IMR-90 (cell line): ENCODE data around the gene APMAP. TPM values are rescaled to one million over a fixed set of nuclear protein-coding genes. Genes with fewer than 3 reads are reported as not detected.

ENCODE experiments used
- ATAC-seq: fragments of 200-7000 bp; cut with Tn5 transposase; 2 replicates; pipeline ENCODE4 v1.9.1; 2020; ENCODE audit warnings: low read depth, mild to moderate bottlenecking, moderate library complexity
- BruUV-seq: library from RNA; stranded (reverse); fragments of 400-500 nt; replicated peaks from 2 replicates; lab custom pipeline; 2021; lab: Mats Ljungman, UMichigan
- CTCF ChIA-PET: fragments of 300-600 bp; formaldehyde crosslinking; extraction: SDS; loops from one replicate; lab custom pipeline; 2021; ENCODE audit warnings: antibody characterized with exemption; lab: Yijun Ruan, JAX
- POLR2A ChIA-PET: fragments of 300-600 bp; sonication (Branson Sonifier 250); formaldehyde crosslinking; loops from one replicate; lab custom pipeline; 2022; ENCODE audit warnings: antibody characterized with exemption; ENCODE audit not compliant: unreplicated experiment; lab: Charles Lee
- DNase-seq: peaks from one replicate; pipeline ENCODE4 v3.0.0; 2013
- H2AFZ ChIP-seq: replicated peaks from 2 replicates; pipeline ENCODE3; 2013; ENCODE audit warnings: low read length, mild to moderate bottlenecking; ENCODE audit not compliant: poor library complexity
- H2AK5ac ChIP-seq: 2 replicates; pipeline ENCODE4 v1.6.1; 2013; ENCODE audit warnings: low read depth, low read length, inconsistent platforms
- H2AK9ac ChIP-seq: replicated peaks from 2 replicates; pipeline ENCODE3; 2013; ENCODE audit warnings: mild to moderate bottlenecking, low read depth, low read length, moderate library complexity; ENCODE audit not compliant: poor library complexity
- H2BK120ac ChIP-seq: 2 replicates; pipeline ENCODE4 v1.6.1; 2013; ENCODE audit warnings: low read depth, low read length, inconsistent platforms
- H2BK15ac ChIP-seq: 3 replicates; pipeline ENCODE4 v1.6.1; 2013; ENCODE audit warnings: low read depth, low read length, inconsistent platforms
- H2BK20ac ChIP-seq: 2 replicates; pipeline ENCODE4 v1.6.1; 2013; ENCODE audit warnings: low read depth, mild to moderate bottlenecking, inconsistent platforms, low read length, moderate library complexity
- H2BK5ac ChIP-seq: 2 replicates; pipeline ENCODE4 v1.6.1; 2013; ENCODE audit warnings: mild to moderate bottlenecking, low read depth, low read length, inconsistent platforms; ENCODE audit not compliant: poor library complexity, severe bottlenecking
- H3K14ac ChIP-seq: replicated peaks from 2 replicates; pipeline ENCODE4 v1.6.1; 2013; ENCODE audit warnings: low read depth, low read length, inconsistent platforms
- H3K18ac ChIP-seq: 2 replicates; pipeline ENCODE4 v1.6.1; 2013; ENCODE audit warnings: low read depth, low read length, control low read depth
- H3K23ac ChIP-seq: 2 replicates; pipeline ENCODE4 v1.6.1; 2013; ENCODE audit warnings: low read depth, low read length, inconsistent platforms
- H3K27ac ChIP-seq: 2 replicates; pipeline ENCODE4 v1.5.1; 2013; ENCODE audit warnings: mild to moderate bottlenecking, control low read depth, low read length; ENCODE audit not compliant: insufficient read depth
- H3K27me3 ChIP-seq: 2 replicates; pipeline ENCODE4 v1.6.1; 2013; ENCODE audit warnings: low read length; ENCODE audit not compliant: control insufficient read depth, insufficient read depth
- H3K36me3 ChIP-seq: 2 replicates; pipeline ENCODE4 v1.6.1; 2013; ENCODE audit warnings: low read length, mixed read lengths; ENCODE audit not compliant: control insufficient read depth, insufficient read depth
- H3K4ac ChIP-seq: 2 replicates; pipeline ENCODE4 v1.6.1; 2013; ENCODE audit warnings: low read depth, low read length, inconsistent platforms
- H3K4me1 ChIP-seq: 2 replicates; pipeline ENCODE4 v1.6.1; 2013; ENCODE audit warnings: low read length, mixed read lengths; ENCODE audit not compliant: control insufficient read depth, insufficient read depth
- H3K4me2 ChIP-seq: 2 replicates; pipeline ENCODE4 v1.6.1; 2013; ENCODE audit warnings: low read depth, mild to moderate bottlenecking, control low read depth, low read length, moderate library complexity
- H3K4me3 ChIP-seq: 2 replicates; pipeline ENCODE4 v1.5.1; 2013; ENCODE audit warnings: low read depth, mild to moderate bottlenecking, control low read depth, low read length, moderate library complexity; ENCODE audit not compliant: insufficient read depth
- H3K56ac ChIP-seq: 2 replicates; pipeline ENCODE4 v1.6.1; 2013; ENCODE audit warnings: low read length, inconsistent platforms; ENCODE audit not compliant: insufficient read depth; ENCODE audit errors: extremely low read depth
- H3K79me1 ChIP-seq, 2 experiments: 2 replicates each; pipeline ENCODE4 v1.6.1; 2013; ENCODE audit warnings: low read length in 2 of 2, inconsistent platforms in 1 of 2, low read depth in 1 of 2
- H3K9ac ChIP-seq: 2 replicates; pipeline ENCODE4 v1.6.1; 2013; ENCODE audit warnings: low read depth, low read length, control low read depth
- H3K9me1 ChIP-seq: 2 replicates; pipeline ENCODE4 v1.6.1; 2013; ENCODE audit warnings: low read length, inconsistent platforms; ENCODE audit not compliant: insufficient read depth
- H3K9me3 ChIP-seq: 2 replicates; pipeline ENCODE4 v1.6.1; 2013; ENCODE audit warnings: low read length; ENCODE audit not compliant: control insufficient read depth, insufficient read depth
- H4K20me1 ChIP-seq: 2 replicates; pipeline ENCODE4 v1.6.1; 2013; ENCODE audit warnings: low read length, inconsistent platforms; ENCODE audit not compliant: insufficient read depth
- H4K5ac ChIP-seq: 2 replicates; pipeline ENCODE4 v1.6.1; 2013; ENCODE audit warnings: mild to moderate bottlenecking, low read depth, low read length, control low read depth
- H4K8ac ChIP-seq, 2 experiments: 2 replicates each; pipeline ENCODE4 v1.6.1; 2013; ENCODE audit warnings: low read depth in 2 of 2, low read length in 2 of 2, control low read depth in 1 of 2, inconsistent platforms in 1 of 2
- H4K91ac ChIP-seq: 2 replicates; pipeline ENCODE4 v1.6.1; 2013; ENCODE audit warnings: low read depth, low read length, inconsistent platforms; ENCODE audit not compliant: insufficient read depth
- CEBPB ChIP-seq: IDR thresholded peaks from 2 replicates; pipeline ENCODE4 v1.6.1; 2012; ENCODE audit warnings: low read depth, low read length, improper control_type of control experiment
- CHD1 ChIP-seq: IDR thresholded peaks from 2 replicates; pipeline ENCODE4 v1.6.1; 2012; ENCODE audit warnings: low read depth, low read length, improper control_type of control experiment
- FOS ChIP-seq: fragments of 150-350 bp; IDR thresholded peaks from 2 replicates; pipeline ENCODE4 v1.6.1; 2016; ENCODE audit warnings: low read depth, low read length
- MAFK ChIP-seq: IDR thresholded peaks from 2 replicates; pipeline ENCODE4 v1.6.1; 2012; ENCODE audit warnings: low read depth, low read length, improper control_type of control experiment
- MAZ ChIP-seq: IDR thresholded peaks from 2 replicates; pipeline ENCODE4 v1.6.1; 2012; ENCODE audit warnings: low read depth, mild to moderate bottlenecking, low read length, improper control_type of control experiment, moderate library complexity, borderline replicate concordance
- MXI1 ChIP-seq: IDR thresholded peaks from 2 replicates; pipeline ENCODE4 v1.6.1; 2012; ENCODE audit warnings: low read depth, mild to moderate bottlenecking, low read length, moderate library complexity, borderline replicate concordance
- NFE2L2 ChIP-seq: fragments of 150-350 bp; IDR thresholded peaks from 2 replicates; pipeline ENCODE4 v1.6.1; 2016; ENCODE audit warnings: low read depth, mild to moderate bottlenecking, low read length
- POLR2A ChIP-seq: IDR thresholded peaks from 2 replicates; pipeline ENCODE4 v1.6.1; 2012; ENCODE audit warnings: mild to moderate bottlenecking, low read depth, low read length
- RAD21 ChIP-seq: IDR thresholded peaks from 2 replicates; pipeline ENCODE4 v1.6.1; 2012; ENCODE audit warnings: low read length, improper control_type of control experiment
- RCOR1 ChIP-seq: IDR thresholded peaks from 2 replicates; pipeline ENCODE4 v1.6.1; 2012; ENCODE audit warnings: mild to moderate bottlenecking, low read length, improper control_type of control experiment; ENCODE audit not compliant: insufficient replicate concordance
- RFX5 ChIP-seq: IDR thresholded peaks from 2 replicates; pipeline ENCODE4 v1.8.0; 2012; ENCODE audit warnings: low read depth, mild to moderate bottlenecking, low read length, moderate library complexity
- SMC3 ChIP-seq: fragments of 150-350 bp; IDR thresholded peaks from 2 replicates; pipeline ENCODE4 v1.6.1; 2016; ENCODE audit warnings: low read depth, mild to moderate bottlenecking, antibody characterized with exemption, low read length, moderate library complexity
- WGBS, 2 experiments: methylation state at CpG; one replicate each; pipeline versions ENCODE4 v1.1.5 to v1.1.7; 2013; ENCODE audit warnings: missing lambda C conversion rate in 2 of 2; ENCODE audit not compliant: insufficient read length in 1 of 2; ENCODE audit errors: extremely low coverage in 2 of 2; 5-methylcytosine and 5-hydroxymethylcytosine counted together
- dilution Hi-C: fragments of 300-500 bp; cut with HindIII; formaldehyde crosslinking; loops from one replicate; pipeline ENCODE4 v1.14.3; 2018; ENCODE audit warnings: low sequenced_read_pairs; ENCODE audit not compliant: unreplicated experiment
- in situ Hi-C: fragments of 300-500 bp; cut with MboI; formaldehyde crosslinking; loops from 3 replicates; pipeline ENCODE4 v1.14.3; 2019; ENCODE audit warnings: low sequenced_read_pairs, inconsistent platforms, mixed read lengths
- intact Hi-C: fragments of 100-400 bp; cut with micrococcal nuclease; formaldehyde crosslinking; loops from 2 replicates; pipeline ENCODE4 v1.10.0; 2022
- polyA plus RNA-seq, 3 experiments: library from polyadenylated mRNA; depleted of rRNA; stranded (reverse); fragments of >200 nt; gene quantifications; 2 replicates each; pipeline ENCODE4 v1.2.3, GENCODE V29; 2012; ENCODE audit warnings: low replicate concordance in 1 of 3
- total RNA-seq: library from RNA; depleted of rRNA; stranded (reverse); fragments of >200 nt; gene quantifications from 2 replicates; pipeline ENCODE4 v1.2.3, GENCODE V29; 2012
- TF ChIP-seq, protein P1 (sequence below): fragments of 150-350 bp; IDR thresholded peaks from 2 replicates; pipeline ENCODE4 v1.6.1; 2017; ENCODE audit warnings: mild to moderate bottlenecking, antibody characterized with exemption, low read length, low read depth
- TF ChIP-seq, protein P2 (sequence below): fragments of 150-350 bp; IDR thresholded peaks from 2 replicates; pipeline ENCODE4 v1.6.1; 2016; ENCODE audit warnings: low read depth, mild to moderate bottlenecking, low read length, moderate library complexity, borderline replicate concordance
- TF ChIP-seq, protein P3 (sequence below): conservative IDR thresholded peaks from 2 replicates; pipeline ENCODE4 v1.5.1; 2012; ENCODE audit warnings: mild to moderate bottlenecking, low read depth, low read length, improper control_type of control experiment

APMAP gene
- total and polyA plus RNA-seq, 2 of the 4 experiments (the other 2 are of a cell fraction), result 67.2 to 88.8 TPM

DNA sequence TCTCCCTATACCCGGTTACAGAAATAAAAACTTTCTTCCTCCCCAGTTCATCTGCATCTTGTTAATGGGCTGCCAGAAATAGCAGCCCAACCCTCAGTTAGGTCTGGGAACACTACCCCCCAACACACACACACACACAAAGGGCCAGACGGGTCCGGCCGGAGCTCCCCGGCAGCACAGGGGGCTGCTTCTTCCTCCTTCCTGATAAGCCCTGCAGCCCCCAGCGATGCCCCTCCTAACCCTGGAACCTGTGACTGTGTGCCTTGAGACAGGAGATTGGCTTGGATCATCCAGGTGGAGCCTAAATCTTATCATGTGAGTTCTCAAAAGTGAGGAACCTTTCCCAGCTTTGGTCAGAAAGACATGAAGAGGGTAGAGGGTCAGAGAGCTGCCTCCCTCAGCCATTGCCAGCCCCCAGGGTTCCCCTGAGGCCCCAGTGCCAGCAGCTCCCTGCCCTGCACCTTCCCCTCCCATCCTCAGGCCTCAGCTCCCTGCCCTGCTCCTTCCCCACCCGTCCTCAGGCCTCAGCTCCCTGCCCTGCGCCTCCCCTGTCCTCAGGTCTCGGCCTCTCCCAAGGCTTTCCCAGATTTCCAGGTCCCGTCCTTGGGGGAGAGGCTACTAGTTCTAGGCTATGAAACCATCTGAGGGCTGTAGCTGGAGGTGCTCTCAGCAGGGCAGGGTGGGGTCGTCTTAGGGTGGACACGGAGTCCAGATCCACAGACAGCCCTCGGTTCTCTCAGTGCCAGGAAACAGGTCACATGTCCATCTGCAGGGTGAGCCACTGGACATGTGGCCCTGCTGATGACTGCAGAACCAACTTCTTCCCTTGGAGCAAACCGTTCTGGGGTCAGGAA lies 77.9 kb downstream of the APMAP start:
- no peaks in the 10 kb centered on the region for H3K9me3 ChIP-seq
- H2AK9ac ChIP-seq, result no peak overlapping the region
- no peak overlapping the region for H2BK120ac ChIP-seq
- H3K9me1 ChIP-seq, result no peaks in the 10 kb centered on the region
- peaks cover 23% of the 10 kb centered on the region; the same call in 1 of the 2 replicates for H3K27me3 ChIP-seq
- H4K20me1 ChIP-seq, result no peaks in the 10 kb centered on the region
- no peak overlapping the region for H3K9ac ChIP-seq
- ChIA-PET CTCF (no interaction called here), POLR2A (no interaction called here)
- in situ Hi-C loops, result loop anchor here (5.0 to 25.0 kb wide), 2 partner anchors 752 to 977 kb away; no protein-coding TSS in a partner anchor
- H3K18ac ChIP-seq, result no peak overlapping the region
- no TSS peak for BruUV-seq
- intact Hi-C loops, result no loop called here
- H3K14ac ChIP-seq, result no peak overlapping the region
- H3K36me3 ChIP-seq, result no peaks in the 10 kb centered on the region
- no peaks in the 10 kb centered on the region for H3K4me1 ChIP-seq
- H3K4me2 ChIP-seq, result no peak overlapping the region
- H2AFZ ChIP-seq, result no peak overlapping the region
- H3K23ac ChIP-seq, result no peak overlapping the region
- no peaks in the 10 kb centered on the region for H3K79me1 ChIP-seq
- H4K5ac ChIP-seq, result no peak overlapping the region
- no peak overlapping the region for H3K27ac ChIP-seq
- H2BK5ac ChIP-seq, result no peak overlapping the region
- H3K4me3 ChIP-seq, result no peak overlapping the region
- no peak for DNase-seq
- H4K8ac ChIP-seq, result no peak overlapping the region
- H2AK5ac ChIP-seq, result no peak overlapping the region
- WGBS, 2 experiments, result 67% methylated on average over 1 of the region's 14 CpGs; no CpG with 5 or more reads in 1 of the 2 experiments
- dilution Hi-C loops, result no loop called here
- no peak for ATAC-seq
- no peak overlapping the region for H2BK15ac ChIP-seq
- H3K4ac ChIP-seq, result no peak overlapping the region
- no peak overlapping the region for H4K91ac ChIP-seq
- H3K56ac ChIP-seq, result no peak overlapping the region
- H2BK20ac ChIP-seq, result no peak overlapping the region
- TF ChIP-seq RCOR1 (no peak), RAD21 (no peak), MAFK (no peak), POLR2A (no peak), CEBPB (no peak), CHD1 (no peak), FOS (no peak), MAZ (no peak), RFX5 (no peak), NFE2L2 (no peak), MXI1 (no peak), SMC3 (no peak)
- TF ChIP-seq, protein P1, sequence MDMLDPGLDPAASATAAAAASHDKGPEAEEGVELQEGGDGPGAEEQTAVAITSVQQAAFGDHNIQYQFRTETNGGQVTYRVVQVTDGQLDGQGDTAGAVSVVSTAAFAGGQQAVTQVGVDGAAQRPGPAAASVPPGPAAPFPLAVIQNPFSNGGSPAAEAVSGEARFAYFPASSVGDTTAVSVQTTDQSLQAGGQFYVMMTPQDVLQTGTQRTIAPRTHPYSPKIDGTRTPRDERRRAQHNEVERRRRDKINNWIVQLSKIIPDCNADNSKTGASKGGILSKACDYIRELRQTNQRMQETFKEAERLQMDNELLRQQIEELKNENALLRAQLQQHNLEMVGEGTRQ, result no peak
- TF ChIP-seq, protein P2, sequence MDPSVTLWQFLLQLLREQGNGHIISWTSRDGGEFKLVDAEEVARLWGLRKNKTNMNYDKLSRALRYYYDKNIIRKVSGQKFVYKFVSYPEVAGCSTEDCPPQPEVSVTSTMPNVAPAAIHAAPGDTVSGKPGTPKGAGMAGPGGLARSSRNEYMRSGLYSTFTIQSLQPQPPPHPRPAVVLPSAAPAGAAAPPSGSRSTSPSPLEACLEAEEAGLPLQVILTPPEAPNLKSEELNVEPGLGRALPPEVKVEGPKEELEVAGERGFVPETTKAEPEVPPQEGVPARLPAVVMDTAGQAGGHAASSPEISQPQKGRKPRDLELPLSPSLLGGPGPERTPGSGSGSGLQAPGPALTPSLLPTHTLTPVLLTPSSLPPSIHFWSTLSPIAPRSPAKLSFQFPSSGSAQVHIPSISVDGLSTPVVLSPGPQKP, result no peak
- TF ChIP-seq, protein P3, sequence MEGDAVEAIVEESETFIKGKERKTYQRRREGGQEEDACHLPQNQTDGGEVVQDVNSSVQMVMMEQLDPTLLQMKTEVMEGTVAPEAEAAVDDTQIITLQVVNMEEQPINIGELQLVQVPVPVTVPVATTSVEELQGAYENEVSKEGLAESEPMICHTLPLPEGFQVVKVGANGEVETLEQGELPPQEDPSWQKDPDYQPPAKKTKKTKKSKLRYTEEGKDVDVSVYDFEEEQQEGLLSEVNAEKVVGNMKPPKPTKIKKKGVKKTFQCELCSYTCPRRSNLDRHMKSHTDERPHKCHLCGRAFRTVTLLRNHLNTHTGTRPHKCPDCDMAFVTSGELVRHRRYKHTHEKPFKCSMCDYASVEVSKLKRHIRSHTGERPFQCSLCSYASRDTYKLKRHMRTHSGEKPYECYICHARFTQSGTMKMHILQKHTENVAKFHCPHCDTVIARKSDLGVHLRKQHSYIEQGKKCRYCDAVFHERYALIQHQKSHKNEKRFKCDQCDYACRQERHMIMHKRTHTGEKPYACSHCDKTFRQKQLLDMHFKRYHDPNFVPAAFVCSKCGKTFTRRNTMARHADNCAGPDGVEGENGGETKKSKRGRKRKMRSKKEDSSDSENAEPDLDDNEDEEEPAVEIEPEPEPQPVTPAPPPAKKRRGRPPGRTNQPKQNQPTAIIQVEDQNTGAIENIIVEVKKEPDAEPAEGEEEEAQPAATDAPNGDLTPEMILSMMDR, result no peak
